HTERT RPE-1 (cell line): Measurements from ENCODE around the gene IVL.

Experiments
- in situ Hi-C: fragments of 300-500 bp; cut with MboI; formaldehyde crosslinking; loops from 4 replicates; pipeline ENCODE4 v1.14.3; 2020; ENCODE audit warnings: low sequenced_read_pairs

Gene IVL

DNA sequence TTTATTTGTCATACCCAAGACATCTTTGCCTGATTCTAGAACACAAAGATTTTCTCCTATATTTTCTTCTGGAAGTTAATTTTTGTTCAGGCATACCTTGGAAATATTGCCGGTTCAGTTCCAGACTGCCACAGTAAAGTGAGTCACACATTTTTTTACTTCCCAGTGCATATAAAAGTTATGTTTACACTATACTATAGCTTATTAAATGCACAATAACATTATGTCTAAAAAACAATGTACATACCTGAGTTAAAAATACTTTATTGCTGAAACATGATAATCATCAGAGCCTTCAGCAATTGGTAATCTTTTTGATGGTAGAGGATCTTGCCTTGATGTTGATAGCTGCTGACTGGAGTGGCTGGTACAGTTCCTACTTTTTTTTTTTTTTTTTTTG, 20.2 kb upstream of the IVL start:
- in situ Hi-C loops = no loop called here

DNA sequence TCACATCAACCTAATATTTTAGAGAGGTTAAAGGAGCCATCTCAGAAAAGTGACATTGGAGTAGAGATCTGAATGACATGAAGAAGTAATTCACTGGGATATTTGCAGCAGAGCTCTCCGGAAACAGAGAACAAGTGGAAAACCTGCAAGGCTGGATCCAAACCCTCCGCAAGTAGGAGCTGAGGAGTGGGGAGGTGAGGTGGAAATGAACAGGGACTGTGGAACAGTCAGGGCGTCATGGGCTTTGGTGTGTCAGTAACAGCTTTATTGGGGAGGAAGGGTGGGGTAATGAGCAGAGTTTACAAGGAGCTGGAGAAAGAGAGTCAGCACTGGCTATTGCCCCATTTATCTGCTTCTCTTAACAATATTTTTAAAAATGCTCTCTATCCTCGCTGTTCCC, 9.3 kb upstream of the IVL start:
- in situ Hi-C loops = no loop called here

DNA sequence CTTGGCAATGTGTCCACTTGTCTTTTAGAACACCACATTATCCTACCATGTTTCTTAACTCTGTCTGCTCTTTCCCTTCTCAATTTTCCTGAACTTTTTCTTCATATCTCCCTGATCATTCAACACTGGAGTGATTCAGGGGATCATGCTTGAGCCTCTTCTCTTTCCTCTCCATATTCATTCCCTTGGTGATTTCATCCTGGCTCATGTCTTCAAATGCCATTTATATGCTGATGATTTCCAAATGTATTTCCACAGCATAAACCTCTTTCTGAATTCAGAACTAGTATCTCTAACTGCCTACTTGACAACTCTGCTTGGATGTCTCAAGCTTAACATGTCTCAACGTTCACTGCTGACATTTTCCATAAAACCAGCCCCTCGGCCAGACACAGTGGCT, 8.5 kb upstream of the IVL start:
- in situ Hi-C loops = no loop called here

DNA sequence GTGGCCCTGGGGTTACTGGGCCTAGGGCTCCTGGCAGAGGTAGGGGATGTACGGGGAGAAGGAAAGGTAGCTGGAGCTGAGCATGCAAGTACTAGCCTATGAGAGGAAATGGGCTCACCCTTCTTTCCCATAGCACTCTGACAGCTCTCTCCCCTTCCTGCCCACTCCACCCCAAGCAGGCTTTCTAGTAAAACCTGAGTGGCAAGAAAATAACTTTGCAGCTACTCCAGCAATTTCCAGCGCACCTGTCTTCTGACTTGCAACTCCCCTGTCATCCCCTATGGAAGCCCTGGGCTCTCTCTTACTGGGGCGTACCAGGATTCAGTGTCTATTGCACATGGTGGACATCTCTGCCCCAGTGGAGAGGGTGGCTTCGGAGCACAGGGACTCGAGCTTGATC, 6.7 kb upstream of the IVL start:
- in situ Hi-C loops = no loop called here

DNA sequence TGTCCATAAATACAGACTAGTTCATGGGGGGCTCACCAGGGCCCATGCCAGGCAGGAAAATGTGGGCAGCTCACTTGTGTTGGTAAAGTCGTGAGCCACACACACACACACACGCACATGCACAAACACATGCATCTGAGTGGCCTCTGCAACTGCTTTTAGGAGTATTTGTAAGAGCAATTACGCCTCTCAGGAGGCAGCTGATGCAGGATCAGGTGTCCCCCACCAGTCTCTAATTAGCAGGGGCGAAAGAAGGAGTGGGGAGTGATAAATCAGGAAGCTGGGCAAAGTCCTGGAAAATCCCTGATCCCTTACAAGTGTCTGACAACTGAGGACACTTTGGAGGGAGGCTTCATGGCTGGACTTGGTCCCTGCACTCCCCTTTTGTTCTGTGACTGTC, 5.7 kb upstream of the IVL start:
- in situ Hi-C loops = no loop called here

DNA sequence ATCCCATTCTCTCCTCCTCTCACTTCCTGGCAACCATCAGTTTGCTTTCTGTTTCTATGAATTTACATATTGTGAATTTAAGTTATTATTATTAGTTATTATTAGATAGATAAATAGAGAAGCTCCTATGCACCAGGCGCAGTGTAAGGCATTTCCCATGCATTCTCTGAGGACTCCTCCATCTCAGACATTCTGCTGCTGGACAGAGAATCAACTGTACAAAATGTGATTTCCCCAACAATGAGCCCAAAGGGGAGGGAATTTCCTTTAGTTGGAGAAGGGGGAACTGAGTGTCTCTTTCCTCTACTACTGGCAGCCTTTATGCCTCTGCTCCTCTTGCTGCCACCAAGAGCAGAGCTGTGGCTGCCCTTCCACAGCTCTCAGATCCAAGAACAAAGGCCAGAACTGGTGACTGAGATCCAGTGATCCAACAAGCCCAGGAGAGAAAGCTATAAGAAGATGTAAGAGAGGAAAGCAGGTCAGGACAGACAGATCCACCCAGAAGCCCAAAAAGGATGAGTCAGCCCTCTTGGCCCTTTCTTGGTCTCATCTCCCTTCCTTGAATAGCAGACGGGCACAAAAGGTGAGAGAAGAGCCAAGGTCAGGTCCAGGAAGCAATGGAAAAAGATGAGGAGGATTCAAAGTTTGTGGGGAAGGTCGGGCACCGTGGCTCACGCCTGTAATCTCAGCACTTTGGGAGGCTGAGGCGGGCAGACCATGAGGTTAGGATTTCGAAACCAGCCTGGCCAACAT, 3.5 kb upstream of the IVL start:
- in situ Hi-C loops = no loop called here

DNA sequence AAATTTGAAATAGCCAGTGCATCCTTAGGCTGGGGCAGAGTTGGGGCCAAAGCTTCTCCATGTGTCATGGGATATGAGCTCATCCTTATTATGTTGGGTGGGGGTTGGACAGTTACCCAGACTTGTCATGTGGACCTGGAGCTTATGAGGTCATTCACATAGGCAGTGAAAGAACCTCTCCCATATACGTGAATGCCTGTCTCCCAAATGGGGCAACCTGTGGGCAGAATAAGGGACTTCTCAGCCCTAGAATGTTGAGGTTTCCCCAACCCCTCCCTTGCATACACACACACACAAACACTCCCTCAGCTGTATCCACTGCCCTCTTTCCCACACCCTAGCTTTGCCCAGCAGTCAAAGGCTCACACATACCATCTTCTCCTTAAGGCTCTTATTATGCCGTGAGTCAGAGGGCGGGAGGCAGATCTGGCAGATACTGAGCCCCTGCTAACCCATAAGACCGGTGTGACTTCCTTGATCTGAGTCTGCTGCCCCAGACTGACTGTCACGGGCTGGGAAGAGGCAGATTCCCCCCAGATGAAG, 2.3 kb upstream of the IVL start:
- in situ Hi-C loops = no loop called here

DNA sequence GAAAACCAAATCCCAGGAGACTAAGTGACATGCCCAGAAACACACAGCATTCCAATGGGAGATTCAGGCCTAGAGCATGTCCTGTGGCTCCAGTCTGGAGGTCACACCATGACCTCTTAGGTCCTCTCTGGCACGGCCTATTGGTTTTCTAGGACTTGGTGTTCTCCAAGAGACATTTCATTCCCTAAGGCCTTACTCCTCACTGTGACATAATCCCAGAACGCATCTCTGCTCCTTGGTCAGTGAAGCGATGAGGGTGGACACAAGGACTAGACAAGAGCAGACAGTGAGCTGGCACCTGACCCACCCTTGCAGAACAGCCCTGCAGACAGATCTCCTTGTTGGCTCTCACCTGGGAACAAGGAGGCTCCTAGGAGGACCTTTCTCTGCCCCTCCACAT, 860 bp downstream of the IVL start:
- in situ Hi-C loops = no loop called here

DNA sequence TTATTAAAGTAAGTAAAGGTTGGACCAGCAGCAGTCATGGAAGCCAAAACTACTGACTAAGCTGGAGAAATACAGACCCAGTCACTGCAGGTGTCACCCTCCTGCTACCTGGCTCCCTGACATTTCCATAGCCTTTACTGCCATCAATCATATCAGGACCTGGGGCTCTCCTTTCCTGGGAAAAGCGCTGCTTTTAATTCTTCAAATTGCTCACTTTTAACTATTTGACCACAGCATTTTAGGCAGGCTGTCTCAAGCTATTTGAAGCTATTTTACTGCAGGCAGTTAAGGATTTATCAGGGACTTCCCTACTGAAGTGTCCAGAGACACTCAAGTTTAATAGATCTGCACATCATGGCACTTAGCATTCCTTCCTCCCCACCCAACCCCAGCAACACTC, 4.1 kb downstream of the IVL start:
- in situ Hi-C loops = no loop called here

DNA sequence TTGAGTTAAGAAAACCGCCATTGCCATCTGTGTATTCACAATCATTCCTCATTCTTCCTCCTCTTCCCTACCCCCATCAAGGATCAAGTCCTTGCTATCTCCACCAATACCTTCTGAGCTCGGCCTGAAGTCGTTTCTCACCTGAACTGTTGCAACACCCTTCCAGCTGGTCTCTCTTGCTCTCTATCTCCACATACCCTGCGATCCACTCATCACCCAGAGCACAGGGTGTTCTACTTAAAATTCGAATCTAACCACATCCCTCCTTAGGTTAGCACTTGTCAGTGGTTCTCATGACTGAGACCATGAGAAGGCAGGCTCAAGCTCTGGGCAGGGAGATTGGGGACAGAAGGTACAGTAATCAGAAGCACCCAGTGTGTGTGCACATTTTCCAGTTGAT, 4.6 kb downstream of the IVL start:
- in situ Hi-C loops = no loop called here

DNA sequence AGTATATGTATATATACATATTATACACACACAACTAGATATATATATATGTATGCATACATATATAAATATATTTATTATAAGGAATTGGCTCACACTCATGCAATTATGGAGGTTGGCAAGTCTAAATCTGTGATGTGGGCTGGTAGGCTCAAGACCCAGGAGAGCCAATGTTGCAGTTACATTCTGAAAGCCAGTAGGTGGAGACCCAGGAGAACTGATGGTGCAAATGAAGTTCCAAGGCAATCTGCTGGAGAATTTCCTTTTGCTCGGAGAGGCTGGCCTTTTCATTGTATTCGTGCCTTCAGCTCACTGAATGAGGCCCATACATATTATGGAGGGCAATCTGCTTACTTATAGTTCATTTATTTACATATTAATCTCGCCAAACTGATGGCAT, 9.4 kb downstream of the IVL start:
- in situ Hi-C loops = no loop called here

DNA sequence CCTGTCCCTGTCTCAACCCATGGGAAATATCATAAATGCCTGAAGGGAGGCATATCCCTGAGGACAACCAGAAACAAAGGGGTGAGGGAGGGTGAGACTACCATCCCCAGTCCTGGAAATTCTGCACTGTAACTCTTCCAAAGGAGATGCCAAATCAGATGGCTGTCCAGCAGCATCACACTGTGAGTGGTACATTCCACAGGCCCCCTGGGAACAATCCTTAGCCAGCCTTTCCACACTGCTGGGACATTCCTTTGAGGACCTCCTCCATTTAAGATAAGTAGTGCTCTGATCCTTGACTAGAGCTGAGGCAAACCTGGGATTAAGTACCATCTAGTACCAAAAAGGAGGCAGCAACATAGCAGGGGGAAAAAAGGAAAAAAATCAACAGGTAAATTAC, 10.7 kb downstream of the IVL start:
- in situ Hi-C loops = no loop called here

DNA sequence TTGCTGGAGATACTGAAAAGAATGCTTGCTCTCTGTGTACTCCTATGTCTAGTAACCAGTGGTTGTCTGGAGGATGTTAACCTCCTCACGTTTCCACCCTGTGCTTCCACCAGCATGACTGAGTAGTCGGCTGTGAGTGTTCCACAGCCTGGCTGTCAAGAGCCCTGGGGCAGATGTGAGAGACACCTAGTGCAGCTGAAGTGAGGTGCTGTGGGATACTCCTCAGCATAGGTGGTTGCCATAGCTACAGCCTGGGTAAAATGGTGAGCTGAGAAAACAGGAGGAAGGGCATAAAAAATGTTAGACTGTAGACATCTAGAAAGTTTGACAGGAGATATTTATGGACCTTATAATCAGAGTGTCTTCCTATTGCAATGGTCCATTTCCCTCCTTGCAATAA, 15.8 kb downstream of the IVL start:
- in situ Hi-C loops = no loop called here

DNA sequence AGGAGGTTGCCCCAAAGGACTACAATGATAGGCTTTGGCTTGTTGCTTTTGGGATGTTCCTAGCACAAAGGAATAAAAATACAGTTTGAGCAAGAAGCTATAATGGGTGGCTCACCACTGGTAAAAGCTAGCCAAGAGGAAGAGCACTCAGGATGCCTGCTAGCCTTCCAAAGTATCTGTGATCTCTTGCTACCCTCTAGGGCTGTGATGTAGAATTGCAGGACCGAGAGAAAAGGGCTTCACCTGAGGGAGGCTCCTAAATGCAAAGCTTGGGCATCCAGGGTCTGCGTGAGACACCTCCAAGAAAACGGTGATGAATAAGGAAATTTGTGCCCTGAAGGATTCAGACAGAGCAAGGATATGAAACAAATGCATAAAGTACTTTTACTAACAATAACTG, 17.7 kb downstream of the IVL start:
- in situ Hi-C loops = no loop called here

DNA sequence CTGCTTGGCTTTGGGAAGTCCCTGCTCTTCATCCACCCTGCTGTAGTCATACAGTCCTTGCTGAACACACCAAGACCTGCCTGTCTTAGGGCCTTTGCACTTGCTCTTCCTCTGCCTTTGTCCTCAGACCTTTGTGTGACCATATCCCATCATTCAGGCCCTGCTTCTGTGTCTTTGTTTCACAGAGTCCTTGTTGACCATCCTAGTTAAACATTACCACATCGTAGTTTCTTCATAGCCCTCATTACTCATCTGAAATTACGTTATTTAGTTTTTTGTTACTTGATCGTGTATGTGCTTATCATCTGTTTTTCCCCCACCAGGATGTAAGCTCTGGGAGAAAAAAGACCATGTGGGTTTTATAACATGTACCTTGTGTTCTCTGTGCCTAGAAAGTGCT, 20.3 kb downstream of the IVL start:
- in situ Hi-C loops = no loop called here

DNA sequence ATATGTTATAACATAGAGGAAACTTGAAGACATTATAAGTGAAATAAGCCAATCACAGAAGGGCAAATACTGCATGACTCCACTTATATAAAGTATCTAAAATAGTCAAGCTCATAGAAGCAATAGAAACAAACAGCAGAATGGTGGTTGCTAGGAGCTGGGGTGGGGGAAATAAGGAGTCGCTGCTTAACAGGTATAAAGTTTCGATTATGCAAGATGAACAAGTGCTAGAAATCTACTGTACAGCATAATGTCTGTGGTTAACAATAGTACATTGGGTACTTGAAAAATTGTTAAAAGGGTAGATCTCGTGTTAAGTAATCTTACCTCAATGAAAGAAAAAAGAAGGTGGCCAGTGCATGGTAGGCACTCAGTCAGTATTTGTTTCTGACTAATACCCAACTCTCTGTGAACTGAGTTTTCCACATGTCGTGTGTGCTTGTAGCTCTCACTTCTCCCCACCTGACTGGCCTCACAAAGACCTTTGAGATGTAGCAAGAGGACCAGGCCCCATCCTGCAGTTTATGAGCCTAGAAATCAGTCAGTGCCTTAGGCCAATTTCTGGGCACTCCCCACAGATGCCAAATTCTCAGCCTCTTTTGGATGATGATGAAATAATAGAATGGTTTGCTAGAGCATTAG, 23.9 kb downstream of the IVL start:
- in situ Hi-C loops = no loop called here

DNA sequence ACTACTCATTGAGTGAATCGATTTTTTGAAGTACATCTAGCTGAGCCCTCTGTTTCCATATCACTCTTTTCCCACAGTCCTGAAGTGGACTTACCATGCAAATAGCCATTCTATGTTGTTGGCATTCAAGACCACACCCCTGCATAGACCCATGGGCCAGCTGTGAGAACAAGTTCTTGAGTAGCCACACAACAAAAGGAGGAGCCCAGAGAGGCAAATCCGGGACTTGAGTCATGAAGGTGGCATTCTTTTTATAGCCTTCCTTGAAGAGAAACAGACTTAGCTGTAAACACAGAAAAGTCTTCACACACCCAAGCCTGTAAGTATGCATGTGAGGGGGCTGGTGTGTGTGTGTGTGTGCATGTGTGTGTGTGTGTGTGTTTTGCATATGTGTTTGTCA, 24.9 kb downstream of the IVL start:
- in situ Hi-C loops = no loop called here

DNA sequence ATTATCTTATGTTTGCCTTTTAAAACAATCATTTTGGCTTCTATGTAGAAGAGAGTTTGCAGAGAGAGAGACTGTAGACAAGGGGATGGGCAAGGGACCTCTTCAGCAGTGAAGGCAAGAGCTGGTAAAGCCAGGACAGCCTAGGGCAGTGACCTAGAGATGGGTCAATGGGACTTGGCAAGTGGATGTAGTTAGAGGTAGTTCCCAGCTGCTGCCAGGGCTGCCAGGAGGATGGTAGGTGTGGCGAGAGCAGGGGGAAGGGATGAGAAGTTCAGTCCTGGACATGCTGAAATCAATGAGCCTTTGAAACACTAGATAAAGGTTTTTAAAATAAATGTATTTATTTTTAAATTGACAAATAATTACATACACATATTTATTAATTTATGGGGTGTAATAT, 32.3 kb downstream of the IVL start:
- in situ Hi-C loops = no loop called here

DNA sequence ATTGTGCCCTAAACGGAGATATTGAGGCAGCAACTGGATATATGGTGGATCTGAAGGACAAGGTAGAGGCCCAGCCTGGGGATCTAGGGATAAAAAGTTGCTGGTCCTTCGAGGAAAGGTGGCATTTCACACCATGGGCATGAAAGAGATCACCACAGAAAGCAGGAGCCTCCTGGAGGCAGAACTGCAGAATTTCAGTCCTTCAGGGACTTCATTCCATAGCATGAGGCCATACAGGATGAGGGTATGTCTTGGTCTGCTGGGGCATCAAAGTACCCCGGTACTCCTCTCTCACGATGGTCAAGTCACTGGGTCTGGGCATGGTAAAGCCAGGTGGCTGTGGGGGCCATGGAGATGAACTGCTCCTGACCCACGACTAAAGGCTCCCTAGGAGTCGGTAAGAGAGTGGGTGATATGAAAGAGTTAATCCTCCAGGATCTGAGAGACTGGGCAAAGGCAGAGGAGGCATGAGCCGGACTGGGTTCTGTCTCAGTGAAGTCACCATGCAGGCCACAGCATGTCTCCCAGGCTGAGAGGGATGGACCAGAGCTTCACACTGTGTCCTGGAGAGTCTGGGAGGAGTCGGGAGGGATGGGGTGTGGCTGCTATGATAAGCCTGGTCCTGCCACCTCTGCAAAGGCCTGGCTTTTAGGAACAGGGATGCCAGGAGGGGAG, 32.8 kb downstream of the IVL start:
- in situ Hi-C loops = no loop called here

DNA sequence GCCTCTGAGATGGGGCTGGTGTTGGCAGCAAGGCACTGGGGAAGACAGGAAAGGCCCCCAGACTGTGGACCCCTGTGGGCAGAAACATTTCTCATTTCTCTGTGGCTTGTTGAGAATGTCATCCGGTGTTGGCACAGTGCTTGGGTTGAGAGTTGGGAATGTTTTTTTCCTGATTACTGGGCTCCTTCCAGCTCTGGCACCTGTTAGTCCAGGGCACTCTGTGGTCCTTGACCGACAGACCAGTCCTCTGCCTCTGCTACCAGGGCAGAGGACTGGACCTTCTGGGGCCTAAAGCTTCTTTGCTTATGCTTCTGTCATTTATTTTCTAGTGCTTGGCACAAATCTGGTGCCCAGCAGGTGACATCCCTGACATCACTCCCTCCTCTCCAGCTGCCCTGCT, 33.8 kb downstream of the IVL start:
- in situ Hi-C loops = no loop called here

DNA sequence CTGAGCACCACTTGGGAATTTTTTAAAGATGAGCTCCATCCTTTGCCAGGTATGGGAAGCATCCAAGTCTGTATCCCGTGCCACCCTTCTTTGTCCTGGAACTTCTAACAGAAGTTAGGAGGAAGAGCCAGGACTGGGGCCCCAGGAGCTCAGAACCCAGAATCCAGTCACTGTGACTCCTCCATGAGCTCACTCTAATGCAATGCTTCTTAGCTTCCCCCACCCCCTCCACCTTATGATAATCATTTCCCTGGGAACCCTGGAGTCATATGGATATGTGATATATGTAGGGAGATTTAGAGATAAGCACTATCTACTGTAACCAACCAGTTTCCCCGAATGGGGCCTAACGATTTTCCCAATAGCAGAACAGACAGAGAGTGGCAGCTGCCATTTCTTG, 37.9 kb downstream of the IVL start:
- in situ Hi-C loops = no loop called here

DNA sequence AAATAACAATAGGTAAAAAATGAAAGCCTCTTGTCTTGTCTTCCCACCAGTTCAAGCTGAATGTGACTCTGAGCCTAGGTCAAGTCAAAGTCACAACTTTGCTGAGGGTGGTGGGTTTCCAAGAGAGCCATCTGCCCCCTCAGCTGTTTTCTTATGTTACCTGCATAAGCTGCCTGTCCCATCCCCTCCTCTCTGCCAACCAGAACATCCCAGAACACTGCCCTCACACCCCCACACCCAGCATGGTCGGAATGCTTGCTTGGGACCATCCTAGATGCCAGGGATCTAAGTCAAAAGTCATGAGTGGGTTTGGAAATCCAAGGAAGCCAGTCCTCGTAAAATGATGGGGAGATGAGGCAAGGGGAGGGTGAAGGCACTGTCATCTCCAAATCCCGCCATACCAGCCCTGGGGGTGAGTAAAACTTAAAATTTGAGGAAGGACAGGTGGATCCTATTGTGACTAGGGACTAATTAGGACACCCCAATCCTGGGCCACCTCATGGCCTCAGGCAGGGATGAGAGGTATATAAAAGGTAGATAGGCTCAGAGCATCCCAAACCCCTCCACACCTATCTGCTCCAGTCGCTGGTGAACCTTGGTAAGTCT, 38.4 kb downstream of the IVL start, which contains the start of gene SPRR5:
TSS of gene SPRR5 (plus strand) at position 556 of the 606 bp plus-strand sequence. CDS start 1,349 bp downstream, outside the sequence.
- in situ Hi-C loops = no loop called here
